Esophagus squamous epithelium (tissue), 5 donors: ENCODE results near the gene KCNH1. TPM values are rescaled to one million over a fixed set of nuclear protein-coding genes. Genes with fewer than 3 reads are reported as not detected.

Experiments used
- DNase-seq: peaks from one replicate; lab custom pipeline; 2025; lab: John Stamatoyannopoulos, UW
- H3K27ac ChIP-seq, 4 donors: fragments of 200-600 bp; sonication (generic); one replicate each; pipeline ENCODE4 v1.5.1; 2016 to 2019; ENCODE audit warnings: mild to moderate bottlenecking in 1 of 4
- H3K27me3 ChIP-seq, 4 donors: fragments of 200-600 bp; sonication (generic); 1 replicate in 3 of 4; 2 replicates in 1 of 4; pipeline versions ENCODE4 v1.5.1 to v1.6.0; 2017 to 2021; ENCODE audit warnings: antibody characterized with exemption in 1 of 4
- H3K36me3 ChIP-seq, 3 donors: fragments of 200-600 bp; sonication (generic); one replicate each; pipeline ENCODE4 v1.5.1; 2016 to 2019
- H3K4me1 ChIP-seq, 3 donors: fragments of 200-600 bp; sonication (generic); one replicate each; pipeline ENCODE4 v1.5.1; 2017 to 2019
- H3K4me3 ChIP-seq, 4 donors: fragments of 200-600 bp; sonication (generic); 1 replicate in 3 of 4; 2 replicates in 1 of 4; pipeline ENCODE4 v1.5.1; 2016 to 2019; ENCODE audit warnings: mild to moderate bottlenecking in 2 of 4, moderate library complexity in 1 of 4
- H3K9me3 ChIP-seq, 3 donors: fragments of 200-600 bp; sonication (generic); one replicate each; pipeline ENCODE4 v1.5.1; 2016 to 2019
- CTCF ChIP-seq, 6 experiments: fragments of 450-650 bp in 4 of 6; fragments of 200-600 bp in 2 of 6; sonication (generic) in 2 of 6; IDR thresholded peaks; one replicate each; pipeline ENCODE4 v1.5.1; 2016 to 2019; ENCODE audit warnings: antibody characterized with exemption in 6 of 6, mild to moderate bottlenecking in 4 of 6, moderate library complexity in 4 of 6
- POLR2A ChIP-seq, 4 donors: fragments of 450-650 bp; IDR thresholded peaks; one replicate each; pipeline ENCODE4 v1.6.1; 2017; ENCODE audit warnings: antibody characterized with exemption in 4 of 4, mild to moderate bottlenecking in 4 of 4, moderate library complexity in 3 of 4
- WGBS, 2 donors: methylation state at CpG; one replicate each; pipeline ENCODE4 v1.1.5; 2018; 5-methylcytosine and 5-hydroxymethylcytosine counted together
- intact Hi-C: fragments of 100-400 bp; cut with DNase I; formaldehyde crosslinking; loops from one replicate; pipeline ENCODE4 v1.15.0; 2022
- total RNA-seq, 4 donors: library from RNA; depleted of rRNA; stranded (reverse); fragments of >200 nt; gene quantifications; one replicate each; pipeline ENCODE4 v1.1.0, GENCODE V29; 2016
- donor health status: DM: yes; HTN: yes; CAD: no.

Gene KCNH1
- total RNA-seq, 4 donors from 2014 or later: 0.57 to 1.0 (median 0.83) TPM; not detected in 1

- Histone ChIP-seq H3K27me3 (no peaks in the 10 kb centered on the region), H3K9me3 (no peaks in the 10 kb centered on the region), H3K4me3 (no peak overlapping the region), H3K4me1 (no peaks in the 10 kb centered on the region), H3K36me3 (no peaks in the 10 kb centered on the region), H3K27ac (no peak overlapping the region)
- TF ChIP-seq POLR2A (IDR thresholded peaks at IDR 0.05): no peak
- intact Hi-C loops: no loop called here
- DNase-seq: no peak
- 90 to 100% methylated on average over 3 of the region's 3 CpGs for WGBS, 2 donors
Observed at GRCh38 chr1:210631399-210631798, 502.5 kb downstream of the KCNH1 start.

- 100% methylated on average over 2 of the region's 2 CpGs for WGBS, 2 donors
- Histone ChIP-seq H3K4me1 (no peaks in the 10 kb centered on the region), H3K27me3 (no peaks in the 10 kb centered on the region), H3K9me3 (no peaks in the 10 kb centered on the region), H3K4me3 (no peak overlapping the region), H3K36me3 (no peaks in the 10 kb centered on the region), H3K27ac (no peak overlapping the region)
- intact Hi-C loops: no loop called here
- TF ChIP-seq CTCF (IDR thresholded peaks at IDR 0.05): no peak
- TF ChIP-seq POLR2A (IDR thresholded peaks at IDR 0.05): no peak
- no peak for DNase-seq
Observed at GRCh38 chr1:210629276-210629675, 504.7 kb downstream of the KCNH1 start.

DNA sequence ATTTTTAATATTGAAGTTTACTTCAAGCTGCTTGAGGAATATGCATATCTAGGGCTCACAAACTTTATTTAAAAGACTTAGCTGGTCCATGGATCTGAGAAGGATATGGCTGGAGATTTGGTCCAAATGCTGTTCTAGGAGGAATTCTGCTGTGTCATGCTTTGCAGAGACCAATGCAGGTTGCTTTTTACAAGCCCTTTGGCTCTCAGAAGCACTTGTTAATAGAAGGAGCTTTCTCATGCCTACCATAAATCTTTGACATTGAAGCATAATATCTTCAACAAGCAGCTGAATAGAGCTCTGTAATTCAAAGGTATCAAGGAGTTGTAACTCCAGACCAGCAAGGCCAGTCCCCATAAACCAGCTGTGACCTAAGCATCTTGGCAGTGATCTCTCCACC is 506.2 kb downstream of the KCNH1 start:
- H3K9me3 ChIP-seq: no peaks in the 10 kb centered on the region
- H3K27ac ChIP-seq: no peak overlapping the region
- H3K36me3 ChIP-seq: no peaks in the 10 kb centered on the region
- TF ChIP-seq POLR2A (IDR thresholded peaks at IDR 0.05) (no peak), CTCF (IDR thresholded peaks at IDR 0.05) (no peak)
- DNase-seq: no peak
- intact Hi-C loops: no loop called here
- no peak overlapping the region for H3K4me3 ChIP-seq
- no peaks in the 10 kb centered on the region for H3K27me3 ChIP-seq
- H3K4me1 ChIP-seq: no peaks in the 10 kb centered on the region

Other genes starting within 250 kb of the KCNH1 start
- 10 to 100 TPM; 10.8 to 37.8 (median 18.9) TPM for gene RCOR3, start 125.2 kb upstream of the KCNH1 start, total RNA-seq
- gene TRAF5, start 192.7 kb upstream of the KCNH1 start, total RNA-seq: 1 to 10 TPM; 2.7 to 9.2 (median 4.0) TPM